Measurements from ENCODE around the gene ARHGEF7.

DNA sequence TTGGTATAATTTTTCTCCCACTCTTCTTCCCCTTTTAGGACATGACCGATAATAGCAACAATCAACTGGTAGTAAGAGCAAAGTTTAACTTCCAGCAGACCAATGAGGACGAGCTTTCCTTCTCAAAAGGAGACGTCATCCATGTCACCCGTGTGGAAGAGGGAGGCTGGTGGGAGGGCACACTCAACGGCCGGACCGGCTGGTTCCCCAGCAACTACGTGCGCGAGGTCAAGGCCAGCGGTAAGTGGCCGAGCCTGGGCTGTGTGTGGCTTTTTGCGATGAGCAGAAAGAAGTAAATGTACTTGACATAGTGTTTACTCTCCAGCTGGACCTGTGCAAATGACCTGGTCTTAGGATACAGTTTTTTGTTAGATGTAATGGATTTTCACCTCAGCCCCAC is 102.5 kb downstream of the ARHGEF7 start:
- TF ChIP-seq CTCF (conservative IDR thresholded peaks at IDR 0.05; ENCODE audit: low read depth in 2 of 2) (no peak), EZH2 (IDR thresholded peaks at IDR 0.05; ENCODE audit: low read depth, unreplicated experiment) (no peak), ZNF331 (CRISPR knock-in tag; IDR thresholded peaks at IDR 0.05; ENCODE audit: low read depth) (no peak), POLR2AphosphoS5 (IDR thresholded peaks at IDR 0.05; ENCODE audit: low read depth) (no peak), EZH2phosphoT487 (IDR thresholded peaks at IDR 0.05; ENCODE audit: unreplicated experiment) (no peak), ZNF114 (CRISPR knock-in tag; IDR thresholded peaks at IDR 0.05) (no peak), CREB1 (CRISPR knock-in tag; IDR thresholded peaks at IDR 0.05; ENCODE audit: low read depth) (no peak), ETS1 (IDR thresholded peaks at IDR 0.05) (no peak), JUNB (IDR thresholded peaks at IDR 0.05; ENCODE audit: unreplicated experiment) (no peak), ZNF462 (CRISPR knock-in tag; IDR thresholded peaks at IDR 0.05) (no peak)
- TF ChIP-seq, protein P1, sequence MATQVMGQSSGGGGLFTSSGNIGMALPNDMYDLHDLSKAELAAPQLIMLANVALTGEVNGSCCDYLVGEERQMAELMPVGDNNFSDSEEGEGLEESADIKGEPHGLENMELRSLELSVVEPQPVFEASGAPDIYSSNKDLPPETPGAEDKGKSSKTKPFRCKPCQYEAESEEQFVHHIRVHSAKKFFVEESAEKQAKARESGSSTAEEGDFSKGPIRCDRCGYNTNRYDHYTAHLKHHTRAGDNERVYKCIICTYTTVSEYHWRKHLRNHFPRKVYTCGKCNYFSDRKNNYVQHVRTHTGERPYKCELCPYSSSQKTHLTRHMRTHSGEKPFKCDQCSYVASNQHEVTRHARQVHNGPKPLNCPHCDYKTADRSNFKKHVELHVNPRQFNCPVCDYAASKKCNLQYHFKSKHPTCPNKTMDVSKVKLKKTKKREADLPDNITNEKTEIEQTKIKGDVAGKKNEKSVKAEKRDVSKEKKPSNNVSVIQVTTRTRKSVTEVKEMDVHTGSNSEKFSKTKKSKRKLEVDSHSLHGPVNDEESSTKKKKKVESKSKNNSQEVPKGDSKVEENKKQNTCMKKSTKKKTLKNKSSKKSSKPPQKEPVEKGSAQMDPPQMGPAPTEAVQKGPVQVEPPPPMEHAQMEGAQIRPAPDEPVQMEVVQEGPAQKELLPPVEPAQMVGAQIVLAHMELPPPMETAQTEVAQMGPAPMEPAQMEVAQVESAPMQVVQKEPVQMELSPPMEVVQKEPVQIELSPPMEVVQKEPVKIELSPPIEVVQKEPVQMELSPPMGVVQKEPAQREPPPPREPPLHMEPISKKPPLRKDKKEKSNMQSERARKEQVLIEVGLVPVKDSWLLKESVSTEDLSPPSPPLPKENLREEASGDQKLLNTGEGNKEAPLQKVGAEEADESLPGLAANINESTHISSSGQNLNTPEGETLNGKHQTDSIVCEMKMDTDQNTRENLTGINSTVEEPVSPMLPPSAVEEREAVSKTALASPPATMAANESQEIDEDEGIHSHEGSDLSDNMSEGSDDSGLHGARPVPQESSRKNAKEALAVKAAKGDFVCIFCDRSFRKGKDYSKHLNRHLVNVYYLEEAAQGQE (IDR thresholded peaks at IDR 0.05; ENCODE audit: unreplicated experiment), result no peak

Measured in GM23338 (cell line).